Lower lobe of right lung (tissue), 2 donors: ENCODE results near the gene MTHFD1. TPM values are rescaled to one million over a fixed set of nuclear protein-coding genes. Genes with fewer than 3 reads are reported as not detected.
A peak's percentile ranks its signal among the peaks of the same experiment; 100 is the strongest.

Source experiments
- ATAC-seq, 2 donors: fragments of 200-7000 bp; cut with Tn5 transposase; one replicate each; pipeline ENCODE4 v1.9.1; 2020 to 2022; ENCODE audit warnings: mild to moderate bottlenecking in 2 of 2, moderate library complexity in 2 of 2
- DNase-seq: peaks from one replicate; pipeline ENCODE4 v3.0.0-alpha.2; 2020
- H3K27ac ChIP-seq: fragments of 200-600 bp; one replicate; pipeline ENCODE4 v1.8.0; 2022
- H3K27me3 ChIP-seq: fragments of 200-600 bp; one replicate; pipeline ENCODE4 v1.8.0; 2022; ENCODE audit warnings: low read depth
- H3K36me3 ChIP-seq: fragments of 200-600 bp; one replicate; pipeline ENCODE4 v1.8.0; 2022; ENCODE audit warnings: mild to moderate bottlenecking
- H3K4me1 ChIP-seq: fragments of 200-600 bp; one replicate; pipeline ENCODE4 v1.8.0; 2022
- H3K4me3 ChIP-seq: fragments of 200-600 bp; one replicate; pipeline ENCODE4 v1.8.0; 2022; ENCODE audit warnings: mild to moderate bottlenecking
- H3K9me3 ChIP-seq: fragments of 200-600 bp; one replicate; pipeline ENCODE4 v1.8.0; 2022
- CTCF ChIP-seq: fragments of 200-600 bp; IDR thresholded peaks from one replicate; pipeline ENCODE4 v1.8.0; 2022; ENCODE audit warnings: antibody characterized with exemption, mild to moderate bottlenecking
- intact Hi-C: fragments of 100-400 bp; cut with DNase I; formaldehyde crosslinking; loops from one replicate; pipeline ENCODE4 v1.11.0; 2022
- total RNA-seq: library from RNA; stranded (reverse); fragmentation: NEBNext Ultra II Directional; extraction: Animal tissue kit (Norgen Biotek cat#: 25700); gene quantifications from one replicate; pipeline ENCODE4 v1.2.1, GENCODE V29; 2021
- donor health status: DM: no; HTN: yes; CAD: no; lungs with severe emphysema.

MTHFD1 gene
- total RNA-seq, 1 donor from 2014 or later: 46.3 TPM

- ATAC-seq: peak in 1 of 2 donors; percentile 0
These were observed 114.8 kb downstream of the MTHFD1 start for GRCh38 chr14:64502887-64503433.

GRCh38 chr14:64503434-64504309, 115.5 kb downstream of the MTHFD1 start, which contains the start of gene ZBTB25:
ZBTB25 (minus strand) TSS chr14:64503838; CDS start chr14:64490533, 13,305 bp downstream.
- ATAC-seq (peak; percentile 86 to 92), DNase-seq (peak; percentile 94)
- H3K27ac ChIP-seq: peak within 1 kb of the TSS; percentile 99
- peak within 1 kb of the TSS; percentile 78 for H3K4me3 ChIP-seq
- peaks cover 55% of the 10 kb centered on the region for H3K4me1 ChIP-seq
- no peaks in the 10 kb centered on the region for H3K9me3 ChIP-seq
- intact Hi-C loops: no loop called here
- H3K27me3 ChIP-seq: no peaks in the 10 kb centered on the region
- TF ChIP-seq CTCF: no peak
- H3K36me3 ChIP-seq: no peaks in the 10 kb centered on the region

More at GRCh38 chr14:64502887-64503433, 114.8 kb downstream of the MTHFD1 start:
- Histone ChIP-seq H3K4me3 (peak overlapping the region; percentile 78), H3K36me3 (no peaks in the 10 kb centered on the region), H3K27me3 (no peaks in the 10 kb centered on the region), H3K27ac (peak overlapping the region; percentile 99), H3K9me3 (no peaks in the 10 kb centered on the region), H3K4me1 (peaks cover 48% of the 10 kb centered on the region)
- no peak for DNase-seq
- intact Hi-C loops: no loop called here
- no peak for TF ChIP-seq CTCF

GRCh38 chr14:64504310-64504896, 116.2 kb downstream of the MTHFD1 start, which contains the start of gene ZBTB1:
ZBTB1 (plus strand) TSS chr14:64504770; CDS start chr14:64521505, 16,735 bp downstream.
- no peaks in the 10 kb centered on the region for H3K36me3 ChIP-seq
- intact Hi-C loops: no loop called here
- peaks cover 61% of the 10 kb centered on the region for H3K4me1 ChIP-seq

GRCh38 chr14:64504897-64505794, 117.0 kb downstream of the MTHFD1 start:
- ATAC-seq (peak; percentile 70 to 74), DNase-seq (peak; percentile 94)
- Histone ChIP-seq H3K9me3 (no peaks in the 10 kb centered on the region), H3K4me1 (peaks cover 64% of the 10 kb centered on the region), H3K36me3 (no peaks in the 10 kb centered on the region), H3K4me3 (peak overlapping the region; percentile 78), H3K27ac (peak overlapping the region; percentile 99), H3K27me3 (no peaks in the 10 kb centered on the region)
- no peak for TF ChIP-seq CTCF
- intact Hi-C loops: no loop called here

More at GRCh38 chr14:64504310-64504896, 116.2 kb downstream of the MTHFD1 start, which contains the start of gene ZBTB1:
- DNase-seq (peak; percentile 94), ATAC-seq (peak; percentile 79 to 84)
- Histone ChIP-seq H3K9me3 (no peaks in the 10 kb centered on the region), H3K4me3 (peak within 1 kb of the TSS; percentile 78), H3K27ac (peak within 1 kb of the TSS; percentile 99), H3K27me3 (no peaks in the 10 kb centered on the region)
- no peak for TF ChIP-seq CTCF
